Endothelial cell of umbilical vein (primary cell): Measurements from ENCODE around the gene ANXA5.

ENCODE experiments used
- CTCF ChIP-seq, 2 donors: IDR thresholded peaks; 1 replicate in 1 of 2; 2 replicates in 1 of 2; pipeline ENCODE4 v1.5.1; 2011; ENCODE audit warnings: low read length in 2 of 2, mild to moderate bottlenecking in 2 of 2, moderate library complexity in 2 of 2, control low read depth in 1 of 2, inconsistent platforms in 1 of 2, low read depth in 1 of 2; ENCODE audit not compliant: insufficient read depth in 1 of 2; ENCODE audit errors: extremely low read depth in 1 of 2
- MYC ChIP-seq: IDR thresholded peaks from one replicate; pipeline ENCODE4 v1.6.1; 2011; ENCODE audit warnings: mild to moderate bottlenecking, low read depth, low read length

- no peak for TF ChIP-seq CTCF (IDR thresholded peaks at IDR 0.05; ENCODE audit: extremely low read depth in 1 of 2, insufficient read depth in 1 of 2, low read depth in 1 of 2, low read length in 2 of 2)
- no peak for TF ChIP-seq MYC
Measured at GRCh38 chr4:121680571-121680970, 16.2 kb downstream of the ANXA5 start.
